NCI-H2196 (cell line): ENCODE data around the gene AMOTL2.
A peak's percentile ranks its signal among the peaks of the same experiment; 100 is the strongest.

Source experiments
- DNase-seq: peaks from one replicate; lab custom pipeline; 2025; ENCODE audit not compliant: unreplicated experiment; lab: John Stamatoyannopoulos, UW

The AMOTL2 gene

DNA sequence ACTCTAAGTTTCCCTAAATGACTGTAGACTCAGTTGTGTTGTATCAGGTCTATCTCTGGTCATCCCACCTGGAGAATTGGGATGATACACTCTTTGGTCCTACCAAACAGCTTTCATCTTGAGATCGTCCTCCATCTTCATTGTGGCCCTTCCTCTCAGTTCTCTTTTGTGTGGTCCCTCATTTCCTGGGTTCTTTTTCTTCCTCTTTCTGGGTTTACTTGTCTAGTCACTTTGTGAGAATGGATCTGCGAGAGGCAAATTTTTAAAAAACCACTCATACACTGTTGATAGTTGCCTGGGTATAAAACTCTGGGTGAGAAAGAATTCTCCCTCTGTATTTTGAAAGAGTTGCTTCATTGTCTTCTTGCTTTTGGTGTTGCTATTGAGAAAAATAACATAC lies 6.0 kb upstream of the AMOTL2 start:
- no peak for DNase-seq

DNA sequence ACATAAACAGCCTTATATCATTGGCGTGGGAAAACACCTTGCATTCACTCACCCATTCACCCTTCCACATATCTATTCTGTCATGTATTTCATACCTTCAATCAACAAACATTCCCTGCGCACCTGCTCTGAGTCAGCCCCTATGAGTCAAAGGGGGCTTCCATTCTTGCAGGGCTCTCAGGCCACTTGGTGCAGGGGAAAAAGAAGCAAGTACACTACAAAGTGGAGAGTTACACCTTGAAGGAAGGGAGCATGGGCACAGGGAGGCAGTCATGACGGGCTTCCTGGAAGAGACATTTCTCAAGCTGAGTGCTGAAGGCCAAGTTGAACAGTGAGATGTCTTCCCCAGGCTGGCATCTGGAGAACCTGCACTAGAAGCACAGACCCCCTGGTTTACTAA lies 4.6 kb upstream of the AMOTL2 start:
- DNase-seq, result no peak

DNA sequence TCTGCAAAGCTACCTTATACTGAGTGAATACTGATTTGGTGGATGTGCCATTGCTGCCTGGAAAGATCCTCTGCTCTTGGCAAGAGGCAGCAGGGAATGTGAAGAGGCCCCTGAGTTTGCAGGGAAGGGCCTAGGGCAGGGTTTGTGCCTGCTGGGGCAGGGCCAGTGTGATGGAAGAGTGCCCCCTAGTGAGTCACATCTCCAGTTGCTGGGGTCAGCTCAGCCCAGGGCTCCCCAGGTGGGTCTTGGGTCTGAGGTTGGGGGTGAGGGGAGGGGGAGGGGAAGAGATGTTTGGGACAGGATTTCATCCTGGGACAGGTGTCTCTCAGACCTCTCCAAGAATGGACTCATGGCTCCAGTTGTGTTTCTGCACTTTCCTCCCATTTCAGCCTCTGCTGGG lies 4.1 kb upstream of the AMOTL2 start:
- DNase-seq, result no peak

DNA sequence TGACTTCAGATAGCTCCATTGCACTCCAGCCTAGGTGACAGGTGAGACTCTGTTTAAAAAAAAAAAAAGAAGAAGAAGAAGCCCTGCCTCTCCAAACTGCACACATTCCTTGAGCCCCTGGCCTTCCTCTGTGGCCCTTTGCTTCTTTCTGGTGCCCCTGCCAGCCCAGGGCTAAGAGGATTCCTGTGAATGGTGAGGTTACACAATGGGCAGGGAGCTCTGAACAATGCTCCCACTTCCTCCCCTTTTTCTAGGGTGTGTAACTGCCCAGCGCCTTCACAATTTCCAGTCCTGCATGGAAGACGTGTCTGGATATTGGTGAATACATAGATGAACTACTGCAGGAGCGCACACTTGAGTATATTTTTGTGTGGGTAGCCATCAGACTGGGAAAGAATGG lies 3.6 kb upstream of the AMOTL2 start:
- no peak for DNase-seq

DNA sequence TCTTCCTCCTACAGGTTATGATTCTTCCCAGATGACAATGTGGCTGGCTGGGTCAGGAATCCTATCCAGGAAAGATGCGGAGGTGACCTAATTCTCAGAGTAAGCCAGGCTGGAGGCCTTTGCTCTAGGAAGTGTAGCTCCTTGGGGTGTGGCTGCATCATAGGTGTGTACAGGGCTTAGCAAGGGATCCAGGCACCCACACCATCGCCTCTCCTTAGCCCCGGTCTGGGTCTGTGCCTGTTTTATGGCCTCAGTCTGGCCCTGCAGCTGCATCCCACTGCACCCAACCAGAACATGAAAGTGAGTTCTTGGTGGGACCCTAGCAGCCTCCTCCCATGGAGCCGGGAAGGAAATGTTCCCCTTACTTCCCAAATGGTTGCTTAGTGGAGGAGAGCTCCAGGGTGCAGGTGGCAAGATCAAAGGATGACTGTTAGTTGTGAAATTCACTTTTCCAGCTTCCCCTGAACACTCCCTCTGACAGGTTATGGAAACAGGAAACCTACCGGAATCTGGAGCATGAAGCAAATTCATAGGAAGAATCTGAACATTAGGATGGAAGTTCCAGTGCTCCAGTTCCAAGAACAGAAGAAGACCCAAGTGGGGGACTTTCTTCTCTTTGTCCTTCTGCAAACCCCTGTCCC lies 2.7 kb upstream of the AMOTL2 start:
- no peak for DNase-seq

DNA sequence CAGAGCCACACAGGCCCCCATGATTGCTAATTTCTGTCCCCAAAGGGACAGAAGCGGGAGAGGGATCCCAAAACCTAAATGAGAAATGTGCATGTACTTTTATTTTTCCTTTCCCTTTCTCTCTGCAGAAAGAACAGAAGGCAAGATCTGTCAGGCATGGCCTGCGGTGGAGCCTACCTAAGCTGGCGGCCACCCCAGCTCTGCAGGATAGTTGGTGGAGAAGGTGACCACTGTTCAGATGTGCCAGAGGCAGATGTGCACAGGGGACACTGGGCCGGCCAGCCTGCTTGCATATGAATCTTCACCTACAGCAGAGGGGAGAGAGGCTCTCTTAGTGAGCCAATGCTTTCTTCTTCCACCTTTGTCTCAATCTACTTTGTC lies 2.1 kb upstream of the AMOTL2 start:
- no peak for DNase-seq

DNA sequence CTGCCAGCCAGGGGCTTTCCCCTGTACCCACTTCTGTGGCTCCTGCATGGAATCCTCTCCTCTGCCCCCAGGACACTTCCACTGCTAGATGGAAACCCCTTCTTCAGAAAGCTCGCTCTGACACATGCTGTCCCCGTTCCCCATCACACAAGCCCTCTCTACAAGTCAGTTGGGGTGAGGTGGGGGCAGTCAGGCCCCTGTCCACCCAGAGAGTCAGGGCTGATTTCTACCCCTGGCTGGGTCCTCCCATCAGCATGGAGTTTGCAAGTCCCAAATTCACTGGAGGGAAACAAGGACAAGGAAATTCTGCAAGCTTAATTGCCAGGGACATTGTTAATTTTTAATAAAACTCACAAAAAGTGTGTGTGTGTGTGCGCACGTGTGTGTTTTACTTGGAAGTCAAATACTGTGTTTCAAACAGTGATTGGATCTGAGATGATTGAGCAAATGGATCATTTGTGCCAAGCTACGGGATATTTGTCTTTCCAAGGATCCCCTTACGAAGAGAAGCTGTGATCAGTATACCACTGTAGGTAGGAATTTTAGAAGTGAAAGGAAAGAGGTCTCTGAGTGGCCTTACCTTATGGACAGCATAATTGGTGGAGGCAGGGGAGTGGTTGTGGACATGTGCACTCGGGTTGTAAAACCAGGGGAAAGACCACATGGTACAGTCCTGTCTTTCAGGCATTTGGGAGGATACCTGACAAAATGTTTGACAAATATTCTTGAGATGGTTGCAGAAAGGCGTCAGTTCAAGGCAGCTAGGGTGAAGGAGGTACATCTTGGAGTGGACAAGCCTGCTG lies 1.5 kb upstream of the AMOTL2 start:
- no peak for DNase-seq

DNA sequence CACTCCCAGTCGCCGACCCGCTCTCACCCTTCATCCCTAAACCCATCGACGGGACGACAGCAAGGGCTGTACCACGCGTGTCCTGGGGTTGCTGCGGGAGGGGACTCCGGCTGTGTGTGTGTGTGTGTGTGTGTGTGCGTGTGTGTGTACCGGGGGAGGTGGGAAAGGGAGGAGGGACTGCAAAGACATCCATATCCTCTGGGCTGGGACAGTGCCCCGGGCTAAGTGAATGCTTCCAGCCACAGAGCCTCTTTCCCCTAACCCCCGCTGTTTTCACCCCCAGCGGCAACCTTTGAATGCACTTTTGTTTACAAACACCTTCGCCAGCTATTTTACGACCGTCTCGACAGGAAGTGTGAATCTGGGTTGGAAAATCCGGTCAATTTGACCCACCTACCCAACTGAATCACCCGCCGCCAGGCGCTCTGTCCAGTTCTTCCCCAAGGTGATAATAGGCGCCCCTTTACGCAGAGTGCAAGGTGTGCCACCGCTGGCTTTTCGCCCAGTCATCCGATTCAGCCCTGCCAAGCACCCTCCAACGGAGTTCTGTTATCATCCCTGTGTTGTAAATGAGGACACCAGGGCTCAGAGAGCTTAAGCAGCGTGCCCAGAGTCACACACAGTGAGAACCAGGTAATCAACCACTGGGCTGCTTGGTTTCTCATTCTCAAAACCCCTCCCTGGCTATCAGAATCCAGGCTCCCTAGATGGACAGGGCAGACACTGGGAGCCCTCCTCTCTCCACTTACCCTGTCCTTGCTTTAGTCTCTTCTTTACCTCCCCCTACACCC lies 739 bp upstream of the AMOTL2 start:
- DNase-seq, result peak; percentile 63

DNA sequence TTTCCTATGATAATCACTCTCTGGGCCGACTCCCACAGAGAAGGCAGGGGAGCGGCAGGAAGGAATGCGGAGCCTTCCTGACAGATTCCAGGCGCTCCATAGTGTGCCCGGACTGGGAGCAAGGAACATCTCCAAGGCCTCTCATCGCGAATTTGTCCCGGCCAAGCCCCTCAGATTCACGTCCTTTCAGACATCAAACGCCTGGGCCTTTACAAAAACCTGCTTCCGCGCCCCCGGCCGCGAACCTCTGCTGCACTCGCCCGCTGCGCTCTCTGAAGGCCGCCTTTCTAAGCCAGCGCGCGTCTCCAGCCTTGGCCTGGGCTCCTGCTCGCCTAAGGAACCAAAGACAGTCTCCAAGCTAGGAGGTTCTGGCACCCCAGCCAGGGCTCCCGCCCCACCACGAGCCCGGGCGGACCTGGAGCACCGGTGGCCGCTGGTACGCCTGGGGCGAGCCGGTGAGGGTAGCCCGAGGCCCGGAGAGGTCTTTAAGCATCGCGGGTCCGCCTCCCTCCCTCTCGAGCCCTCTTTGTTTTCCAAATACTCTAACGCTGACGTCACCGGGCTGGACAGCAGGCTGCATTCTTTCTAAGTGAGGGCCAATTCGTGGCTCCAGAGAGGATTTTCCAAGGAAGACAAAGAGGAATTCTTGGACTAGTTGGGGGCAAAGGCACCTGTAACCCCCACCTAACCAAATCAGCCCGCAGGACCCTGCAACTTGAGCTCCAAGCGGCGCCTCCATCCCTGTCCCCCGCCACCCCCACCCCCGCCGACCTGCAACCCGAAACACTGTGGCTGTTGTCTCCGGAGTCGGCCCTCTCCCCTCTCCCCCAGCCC lies 759 bp downstream of the AMOTL2 start:
- DNase-seq, result peak; percentile 71

DNA sequence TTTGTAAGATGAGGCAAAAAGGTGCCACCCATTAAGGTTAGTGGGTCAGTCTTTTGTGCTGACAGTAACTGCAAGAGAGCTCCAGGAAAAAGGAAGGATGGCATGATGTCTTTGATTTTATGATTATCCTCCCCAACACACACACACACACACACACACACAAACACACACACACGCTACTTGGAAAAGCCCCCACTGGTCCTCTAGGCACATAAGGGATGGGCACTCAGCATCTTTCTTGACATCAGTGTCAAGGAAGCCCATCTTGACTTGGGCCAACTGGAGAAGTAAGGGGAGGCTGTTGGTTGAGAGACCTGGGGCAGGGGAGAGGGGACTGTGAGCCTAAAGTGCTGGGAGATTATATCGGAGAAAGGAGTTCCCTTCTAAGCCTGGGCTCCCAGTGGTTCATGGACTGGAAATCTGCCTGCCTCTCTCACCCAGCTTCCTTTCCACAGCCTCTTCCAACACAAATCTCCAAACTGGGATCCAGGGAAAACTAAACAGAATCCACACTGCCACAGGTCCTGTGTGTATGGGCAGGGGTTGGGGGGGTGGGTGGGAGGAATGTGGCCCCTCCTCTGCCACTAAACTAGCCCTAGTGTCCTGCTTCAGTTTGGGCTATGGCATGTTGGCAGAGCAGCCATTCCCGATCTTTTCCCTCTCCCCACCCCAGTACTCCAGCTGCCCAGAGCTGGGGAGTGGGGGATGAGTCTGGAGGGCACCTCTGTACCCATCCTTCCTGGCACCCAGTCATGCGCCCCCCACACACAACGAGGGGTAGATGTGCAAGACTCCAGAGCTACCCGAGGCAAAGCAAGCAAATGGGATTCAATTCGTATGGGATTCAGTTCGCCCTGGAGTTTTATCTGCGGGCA lies 1.6 kb downstream of the AMOTL2 start:
- no peak for DNase-seq

DNA sequence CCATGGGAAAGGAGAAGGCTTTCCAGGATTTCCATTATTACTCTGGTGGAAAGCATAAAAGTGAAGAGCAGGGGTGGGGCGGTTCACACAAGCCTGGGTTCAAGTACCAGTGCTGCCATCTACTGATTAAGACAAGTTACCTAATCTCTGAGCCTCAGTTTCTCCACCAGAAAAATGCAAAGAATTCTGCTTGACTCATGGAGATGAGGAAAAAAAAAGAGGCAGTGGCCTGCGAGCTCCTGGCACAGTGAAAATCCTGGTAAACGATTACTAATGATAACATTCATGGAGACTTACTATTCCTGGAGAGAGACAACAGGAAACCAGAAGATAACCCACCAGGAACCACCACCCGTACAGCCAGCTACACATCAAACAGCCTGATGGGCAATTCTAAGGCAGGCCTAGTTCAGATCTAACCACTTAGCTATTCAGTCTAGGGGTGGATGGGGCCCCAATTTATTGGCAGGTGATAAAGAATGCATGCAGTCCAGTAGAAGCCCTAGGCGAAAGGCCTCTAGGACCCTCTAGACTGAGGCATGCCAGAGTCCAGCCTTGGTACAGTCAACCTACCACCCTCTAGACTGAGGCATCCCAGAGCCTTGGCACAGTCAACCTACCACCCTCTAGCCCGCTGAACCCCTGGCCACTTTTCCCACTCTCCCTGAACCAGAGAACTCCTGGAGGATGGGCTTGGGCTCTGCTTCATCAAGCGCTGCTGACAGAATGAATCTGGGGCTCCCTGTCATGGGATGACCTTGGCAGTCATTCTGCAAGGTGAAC lies 2.5 kb downstream of the AMOTL2 start:
- DNase-seq, result no peak

DNA sequence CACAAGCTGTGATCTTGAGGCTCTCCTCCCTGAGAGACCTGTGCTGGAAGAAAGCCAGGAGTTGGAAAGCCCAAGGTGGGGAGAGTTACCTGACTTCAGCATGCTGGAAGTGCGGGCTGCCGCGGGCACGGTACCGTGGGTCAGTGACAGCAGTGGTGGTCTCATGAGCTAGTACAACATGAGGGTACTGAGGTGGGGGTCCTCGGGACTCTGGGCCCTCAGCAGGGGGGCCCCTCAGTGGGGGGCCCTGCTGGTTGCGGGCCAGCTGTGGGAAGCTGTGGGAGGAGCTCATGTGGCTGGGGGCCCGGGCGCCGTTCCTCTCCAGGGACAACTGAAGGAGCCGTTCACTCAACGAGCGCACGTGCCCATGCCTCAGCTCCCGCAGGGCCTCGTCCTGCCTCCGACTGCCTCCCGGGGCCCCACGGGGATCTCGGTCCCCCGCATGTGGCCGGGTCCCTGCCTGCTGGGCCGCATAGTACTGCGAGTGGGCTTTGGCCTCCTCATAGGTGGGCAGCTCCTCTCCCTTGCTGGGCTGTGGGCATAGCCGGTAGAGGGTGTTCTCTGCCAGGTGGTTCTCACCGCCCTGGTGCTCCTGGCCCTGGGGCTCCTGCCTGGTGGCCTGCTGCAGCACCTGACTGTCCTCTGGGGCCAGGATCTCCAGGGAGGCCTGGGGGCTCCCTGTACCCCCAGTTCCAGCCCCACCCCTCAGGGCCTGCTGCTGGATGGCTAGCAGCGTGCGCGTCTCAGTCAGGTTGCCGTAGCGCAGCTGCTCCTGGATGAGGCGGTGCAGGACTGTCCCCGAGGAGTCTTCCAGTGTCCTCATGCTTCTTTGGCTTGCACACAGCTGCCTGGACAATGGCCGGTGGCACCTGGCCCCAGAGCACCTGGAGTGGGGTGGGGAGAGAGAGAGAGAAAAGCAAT lies 3.4 kb downstream of the AMOTL2 start:
- no peak for DNase-seq

DNA sequence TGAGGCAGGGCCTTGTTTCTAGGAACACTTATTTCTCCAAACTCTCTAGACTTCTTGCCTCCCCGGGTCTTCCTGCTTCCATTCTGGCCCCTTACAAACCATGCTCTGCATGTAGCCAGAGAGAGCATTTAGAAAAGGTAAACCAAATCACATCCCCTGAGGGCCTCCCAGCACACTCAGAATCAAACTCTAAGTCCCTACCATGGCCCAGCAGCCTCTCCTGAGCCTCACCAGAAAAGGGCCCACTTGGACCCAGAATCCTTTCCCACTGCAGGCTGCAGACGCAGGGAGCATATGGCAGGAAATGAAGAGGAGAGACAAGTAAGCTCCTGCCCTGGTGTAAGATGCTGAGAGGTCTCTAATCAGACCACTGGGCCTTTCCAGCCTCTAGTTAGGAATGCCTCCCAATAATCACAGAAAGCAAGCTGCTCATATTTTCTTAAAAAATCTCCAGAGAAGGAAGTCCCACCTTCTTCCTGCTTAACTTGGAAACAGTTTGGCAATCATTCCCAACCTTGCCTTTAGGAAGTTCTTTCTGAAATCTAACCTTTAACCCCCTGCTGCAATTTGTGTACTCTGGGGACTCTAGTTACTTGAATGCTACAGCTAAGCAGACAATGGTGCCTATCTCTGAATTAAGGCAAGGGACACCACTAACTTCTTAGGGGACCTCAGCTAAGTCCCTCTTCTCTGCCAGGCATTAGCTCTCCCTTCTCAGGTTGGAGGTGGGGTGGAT lies 4.2 kb downstream of the AMOTL2 start:
- DNase-seq, result no peak

DNA sequence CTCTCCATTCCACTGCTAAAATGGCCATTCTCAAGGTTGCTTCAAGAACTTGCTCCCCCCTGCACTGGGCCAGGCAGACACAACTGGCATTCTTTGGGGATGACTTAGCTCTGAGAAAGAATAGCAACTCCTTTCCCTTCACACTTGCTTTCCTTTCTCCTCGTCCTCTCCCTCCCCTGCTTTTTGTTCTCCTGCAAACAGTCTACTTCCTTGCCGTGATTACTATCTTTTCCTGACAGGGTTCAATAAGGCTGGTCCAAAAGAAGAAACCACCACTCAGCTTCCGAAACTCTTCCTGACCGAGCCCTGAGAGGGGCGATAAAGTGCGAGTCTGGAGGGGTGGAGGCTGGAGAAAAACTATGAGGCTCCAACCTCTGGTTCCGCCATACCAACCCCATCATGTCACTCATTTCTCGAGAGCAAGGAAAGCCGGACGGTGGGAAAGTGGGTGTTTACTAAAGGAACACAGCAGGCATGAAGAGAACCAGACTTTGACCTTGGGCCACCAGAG lies 5.0 kb downstream of the AMOTL2 start:
- no peak for DNase-seq

DNA sequence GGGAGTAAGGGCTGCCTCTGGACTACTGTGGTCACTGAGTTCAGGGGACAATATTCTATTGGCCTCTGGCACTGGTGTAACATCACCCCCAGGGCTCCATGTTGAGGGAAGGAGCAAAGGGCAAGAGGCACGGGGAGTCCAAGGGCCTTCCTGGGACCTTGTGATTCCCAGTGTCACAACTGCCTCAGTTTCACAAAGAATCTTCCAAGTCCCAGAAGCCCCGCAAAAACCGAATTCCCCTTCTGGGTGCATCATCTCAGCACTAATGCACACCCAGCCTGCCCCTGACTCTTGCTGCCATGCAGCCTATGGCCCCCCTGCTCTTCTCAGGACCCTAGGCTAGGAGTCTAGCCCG lies 5.5 kb downstream of the AMOTL2 start:
- DNase-seq, result no peak

DNA sequence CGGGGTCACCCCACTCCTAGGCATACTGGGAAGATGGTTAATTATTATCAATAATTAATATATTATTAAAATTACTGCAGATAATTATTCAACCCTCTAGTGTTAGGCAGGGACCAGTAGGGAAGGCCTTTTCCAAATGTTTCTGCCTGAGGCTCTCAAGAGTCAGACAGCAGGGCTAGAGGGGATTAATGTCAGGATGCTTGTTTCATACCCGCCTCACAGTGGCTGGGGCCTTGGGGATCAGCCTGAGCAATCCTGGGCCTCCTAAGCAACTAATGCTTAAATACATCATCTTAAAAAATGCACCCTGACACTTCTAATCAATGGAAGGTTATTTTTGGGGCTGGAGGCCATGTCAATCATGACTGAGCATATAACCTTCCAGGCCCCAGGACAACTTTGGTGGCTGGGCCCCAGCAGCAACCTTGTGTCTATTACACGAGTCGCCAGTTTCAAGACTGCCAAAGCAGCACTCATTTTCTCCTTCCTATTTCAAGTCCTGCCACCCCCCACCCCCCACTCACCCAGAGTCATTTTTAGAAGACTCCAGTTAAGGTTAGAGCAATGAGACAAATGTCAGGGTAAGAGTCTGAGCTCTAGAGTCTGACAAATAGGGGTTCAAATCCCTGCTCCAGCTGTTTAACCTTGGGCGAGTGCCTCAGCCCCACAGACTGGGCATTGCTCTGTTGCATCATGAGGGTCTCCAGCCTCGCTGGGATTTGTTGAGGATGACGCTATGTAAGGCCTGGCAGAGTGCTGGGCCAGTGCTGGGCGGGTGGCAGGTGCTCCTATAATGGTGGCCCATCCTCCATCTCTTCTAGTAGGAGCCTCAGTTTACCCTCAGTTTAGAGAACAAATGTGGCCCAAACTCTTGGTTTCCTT lies 6.1 kb downstream of the AMOTL2 start:
- DNase-seq, result no peak
